T-helper 22 cell (primary cell): ENCODE data around the gene SV2B.

Source experiments
- DNase-seq: peaks from one replicate; pipeline ENCODE4 v3.0.0-alpha.2; 2020; ENCODE audit warnings: low read depth

Gene SV2B

GRCh38 chr15:91228890-91229289 lies 128.8 kb downstream of the SV2B start:
- DNase-seq = no peak

GRCh38 chr15:91231703-91232102 lies 131.6 kb downstream of the SV2B start:
- no peak for DNase-seq

GRCh38 chr15:91234759-91235158 lies 134.7 kb downstream of the SV2B start:
- DNase-seq = no peak

- no peak for DNase-seq
These were observed 135.3 kb downstream of the SV2B start for GRCh38 chr15:91235376-91235775.

- DNase-seq = no peak
These were observed 137.4 kb downstream of the SV2B start for GRCh38 chr15:91237445-91237844.

GRCh38 chr15:91238644-91239425 lies 138.8 kb downstream of the SV2B start:
- DNase-seq = no peak

DNA sequence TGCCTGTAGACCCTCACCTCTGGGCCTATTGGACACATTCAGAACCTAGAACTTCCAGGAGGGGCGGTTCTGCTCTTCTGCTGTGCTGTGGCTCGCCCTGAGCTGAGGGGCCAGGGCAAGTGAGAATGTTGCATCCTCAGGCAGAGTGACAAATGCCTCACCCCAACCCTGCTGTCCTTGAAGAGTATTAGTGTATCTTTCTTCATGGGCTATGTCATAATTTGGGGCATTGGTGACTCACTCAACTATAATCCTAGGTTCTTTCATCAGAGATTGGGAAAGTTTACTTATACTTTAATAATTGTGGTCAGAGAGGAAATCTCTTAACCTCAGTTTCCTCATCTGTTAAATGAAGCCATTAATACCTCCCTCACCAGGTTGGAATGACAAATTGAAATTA lies 143.8 kb downstream of the SV2B start:
- no peak for DNase-seq

- DNase-seq = no peak
These were observed 144.9 kb downstream of the SV2B start for GRCh38 chr15:91244919-91245318.

GRCh38 chr15:91246998-91247397 lies 146.9 kb downstream of the SV2B start:
- DNase-seq = no peak

- DNase-seq = no peak
These were observed 149.5 kb downstream of the SV2B start for GRCh38 chr15:91249591-91249990.

DNA sequence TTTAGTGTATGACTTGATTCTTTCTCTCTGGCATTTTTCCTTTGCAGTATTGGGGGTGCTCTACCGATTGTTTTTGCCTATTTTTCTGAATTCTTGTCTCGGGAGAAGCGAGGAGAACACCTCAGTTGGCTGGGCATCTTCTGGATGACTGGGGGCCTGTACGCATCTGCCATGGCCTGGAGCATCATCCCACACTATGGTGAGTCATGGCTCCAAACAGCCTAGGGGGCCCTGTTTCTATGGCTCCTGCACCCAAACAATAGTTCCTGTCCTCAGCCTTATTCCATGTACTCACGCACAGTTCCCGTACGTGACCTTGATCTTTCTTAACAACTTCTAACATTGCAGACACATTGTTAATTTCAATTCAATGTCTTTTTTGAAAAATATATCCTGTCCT lies 152.3 kb downstream of the SV2B start:
- DNase-seq = no peak

GRCh38 chr15:91252756-91253155 lies 152.7 kb downstream of the SV2B start:
- no peak for DNase-seq

- DNase-seq = no peak
These were observed 153.5 kb downstream of the SV2B start for GRCh38 chr15:91253605-91254004.

- no peak for DNase-seq
These were observed 154.7 kb downstream of the SV2B start for GRCh38 chr15:91254766-91255165.

DNA sequence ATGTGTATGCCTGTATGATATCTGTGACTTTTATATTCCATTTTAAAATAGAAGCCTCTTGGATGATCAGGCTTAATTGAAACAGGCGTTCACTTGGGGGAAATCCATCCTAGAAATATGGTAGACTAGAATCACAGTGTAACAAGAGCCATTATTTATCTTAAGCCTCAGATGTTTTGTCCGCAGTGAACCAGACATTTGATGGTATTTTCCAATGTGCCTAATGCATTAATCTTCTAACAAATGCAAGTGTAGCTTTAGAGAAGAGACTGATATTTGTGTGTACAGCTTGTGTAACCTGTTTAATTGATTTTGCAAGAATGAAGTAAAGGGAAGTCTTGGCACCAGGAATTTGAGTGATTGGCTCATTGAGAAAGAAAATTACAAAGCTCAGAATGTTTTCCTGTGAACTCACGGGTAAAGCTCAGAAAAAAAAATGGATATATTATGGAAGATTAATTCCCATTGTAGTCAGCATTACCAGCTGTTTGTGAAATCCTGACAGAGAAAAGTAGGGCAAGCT lies 155.7 kb downstream of the SV2B start:
- no peak for DNase-seq

GRCh38 chr15:91257746-91258414 lies 157.8 kb downstream of the SV2B start:
- no peak for DNase-seq

GRCh38 chr15:91258415-91258759 lies 158.3 kb downstream of the SV2B start:
- no peak for DNase-seq

GRCh38 chr15:91259077-91259476 lies 159.0 kb downstream of the SV2B start:
- no peak for DNase-seq

GRCh38 chr15:91261345-91261744 lies 161.3 kb downstream of the SV2B start:
- DNase-seq = no peak

DNA sequence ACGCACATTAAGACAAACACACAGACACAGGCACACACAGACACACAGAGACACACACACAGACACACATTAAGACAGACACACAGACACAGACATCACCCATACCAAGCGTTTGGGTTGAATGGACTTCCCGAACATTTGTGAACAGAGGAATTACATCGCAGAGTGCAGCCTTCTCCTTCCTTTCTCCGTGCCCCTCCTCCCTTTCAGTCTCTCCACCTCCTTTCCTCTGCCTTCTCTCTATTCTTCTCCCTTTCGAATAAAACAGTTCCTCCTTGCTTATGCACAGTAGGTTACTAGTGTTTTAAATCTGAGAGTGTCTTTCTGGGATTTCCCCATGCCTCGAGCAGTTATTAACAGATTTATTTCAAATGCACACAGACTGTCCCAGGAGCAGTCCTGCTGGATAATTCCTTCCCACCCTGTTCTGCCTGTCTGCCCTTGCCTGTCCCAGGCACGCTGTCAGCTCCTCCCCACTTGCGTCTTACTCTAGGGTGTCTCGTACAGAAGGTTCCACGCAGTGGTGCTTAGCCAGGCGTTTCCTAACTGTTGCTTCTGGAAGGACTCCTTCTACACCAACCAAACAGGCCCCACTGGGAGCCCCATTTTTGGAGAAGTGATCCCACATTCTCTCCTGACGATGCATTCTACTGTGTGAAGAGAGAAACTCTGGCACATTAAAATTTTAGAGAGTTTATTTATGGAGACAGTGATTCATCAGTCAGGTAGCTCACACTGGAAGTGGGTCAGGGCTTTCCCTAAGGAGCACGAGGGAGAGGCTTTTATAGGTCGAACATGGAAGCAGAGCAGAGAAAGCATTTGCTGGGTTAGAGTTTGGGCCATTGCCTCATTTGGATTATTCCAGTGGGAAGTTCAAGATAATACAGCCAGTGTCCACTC lies 163.8 kb downstream of the SV2B start:
- no peak for DNase-seq

GRCh38 chr15:91264651-91265351 lies 164.7 kb downstream of the SV2B start:
- DNase-seq = no peak

GRCh38 chr15:91265416-91265940 lies 165.4 kb downstream of the SV2B start:
- DNase-seq = no peak
